Measurements from ENCODE around the gene SNAI3.

The SNAI3 gene

DNA sequence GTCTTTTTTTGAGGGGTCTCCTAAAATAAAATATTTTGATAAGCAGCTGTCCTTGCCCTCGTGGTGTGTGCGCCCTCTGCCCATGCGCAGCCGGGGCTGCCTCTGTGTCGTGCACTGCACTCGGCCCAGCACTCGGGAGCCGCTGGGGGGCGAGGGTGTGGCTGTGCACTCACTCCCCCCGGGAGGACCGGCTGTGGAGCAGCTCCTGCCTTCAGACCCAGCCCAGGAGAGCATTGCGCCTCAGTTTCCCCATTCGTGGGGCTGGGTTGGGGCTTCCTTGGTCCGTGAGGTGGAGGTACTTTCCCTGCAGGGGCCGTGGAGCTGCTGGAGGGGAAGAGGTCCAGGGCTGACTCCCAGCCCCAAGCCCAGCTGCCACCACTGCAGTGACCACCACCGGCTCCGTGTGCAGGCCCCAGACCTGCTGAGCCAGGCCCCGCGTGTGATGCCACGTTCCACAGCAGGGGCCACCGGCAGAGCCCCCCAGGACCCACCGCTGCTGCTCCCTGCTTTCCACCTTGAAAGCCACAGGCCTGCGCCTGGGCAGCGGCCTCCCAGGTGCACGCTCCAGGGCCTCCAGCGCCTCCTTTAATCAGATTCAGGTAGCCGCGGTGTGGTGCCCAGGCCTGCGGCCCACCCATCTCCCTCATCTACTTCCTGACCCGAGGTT is 54.3 kb downstream of the SNAI3 start:
- DNase-seq = no peak

DNA sequence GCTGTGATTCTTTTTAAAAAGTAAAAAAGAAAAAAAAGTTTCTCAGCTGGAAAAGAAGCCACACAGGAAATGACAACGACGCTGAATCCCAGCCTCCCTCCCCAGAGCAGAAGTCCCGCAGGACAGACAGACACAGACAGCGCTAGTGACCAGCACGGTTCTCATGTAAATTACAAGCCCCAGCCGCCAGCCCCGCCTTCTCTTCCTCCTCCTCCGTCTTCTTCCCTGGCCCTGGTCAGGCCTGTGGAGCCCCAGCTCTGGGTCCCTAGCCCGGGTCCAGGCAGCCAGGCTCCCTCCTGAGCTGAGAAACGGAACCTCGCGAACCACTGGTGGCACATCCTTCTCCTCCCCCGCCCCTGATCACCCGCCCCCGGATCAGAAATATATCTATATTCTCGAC is 54.9 kb downstream of the SNAI3 start:
- no peak for DNase-seq

DNA sequence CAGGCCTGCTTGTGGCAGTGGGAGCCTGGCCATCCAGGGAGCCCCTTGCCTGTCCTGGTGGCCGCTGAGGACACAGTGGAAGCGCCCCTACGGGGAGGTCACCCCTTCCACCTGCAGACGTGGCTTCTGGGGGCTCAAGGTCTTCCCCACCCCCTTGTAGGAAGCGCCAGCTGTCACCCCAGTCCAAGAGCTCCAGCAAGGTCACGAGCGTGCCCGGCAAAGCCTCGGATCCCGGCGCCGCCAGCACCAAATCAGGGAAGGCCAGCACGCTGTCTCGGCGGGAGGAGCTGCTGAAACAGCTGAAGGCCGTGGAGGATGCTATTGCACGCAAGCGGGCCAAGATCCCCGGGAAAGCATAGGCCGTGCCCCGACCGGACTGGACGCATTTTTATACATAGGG is 55.4 kb downstream of the SNAI3 start:
- DNase-seq = no peak

DNA sequence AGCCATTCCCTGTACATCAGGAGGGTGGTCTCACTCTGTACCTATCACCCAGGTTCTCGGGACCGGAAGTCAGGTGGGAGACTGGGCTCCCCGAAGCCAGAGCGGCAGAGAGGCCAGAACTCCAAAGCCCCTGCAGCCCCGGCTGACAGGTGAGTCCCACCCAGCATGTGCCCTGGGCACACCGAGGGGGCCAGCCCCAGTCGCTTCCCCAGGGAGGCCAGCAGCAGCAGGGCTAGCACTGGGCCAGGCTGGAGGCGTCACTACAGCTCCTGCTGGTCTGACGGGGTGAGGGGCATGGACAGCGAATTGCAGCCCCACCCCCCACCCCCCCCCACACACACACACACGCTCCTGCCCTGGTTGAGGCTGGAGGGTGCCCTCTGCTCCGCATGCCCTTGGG is 55.9 kb downstream of the SNAI3 start:
- DNase-seq = no peak

DNA sequence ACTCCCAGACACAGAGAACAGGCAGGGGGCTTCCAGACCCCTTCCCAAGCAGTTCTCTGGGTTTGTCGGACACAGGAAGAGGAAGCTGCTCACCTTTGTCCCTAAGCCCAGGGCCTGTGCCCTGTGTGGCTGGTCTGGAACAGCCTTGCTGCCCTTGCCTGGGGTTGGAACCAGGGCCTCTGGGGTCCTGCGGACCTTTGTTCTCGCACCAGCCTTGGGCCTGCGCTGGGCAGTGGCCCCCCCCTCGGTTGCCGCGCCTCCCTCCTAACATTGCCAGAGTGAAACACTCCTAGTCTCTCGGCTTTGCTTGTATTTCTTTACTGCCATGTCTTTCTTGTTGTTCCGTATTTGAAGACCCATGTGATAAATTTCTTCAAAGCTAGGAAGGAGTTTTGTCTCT is 56.5 kb downstream of the SNAI3 start:
- DNase-seq = no peak

DNA sequence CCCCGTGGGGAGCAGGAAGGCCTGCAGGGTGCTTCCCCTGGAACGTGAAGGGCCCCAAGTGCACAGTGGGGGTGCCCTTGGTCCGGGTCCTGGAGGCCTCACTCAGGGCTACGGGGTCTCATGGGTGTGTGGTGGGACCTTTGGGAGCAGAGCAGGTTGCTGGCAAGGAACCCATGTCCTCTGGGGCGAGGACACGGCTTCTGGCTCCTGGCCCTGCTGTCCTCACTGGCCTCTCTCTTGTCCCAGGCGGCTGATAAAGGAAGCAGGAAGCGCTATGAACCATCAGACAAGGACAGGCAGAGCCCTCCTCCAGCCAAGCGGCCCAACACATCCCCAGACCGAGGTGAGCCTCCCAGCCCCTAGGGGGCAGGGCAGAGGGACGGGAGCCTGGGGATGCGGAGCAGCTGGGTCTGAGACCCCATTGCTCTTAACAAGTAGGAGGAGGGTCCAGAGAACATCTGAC is 57.8 kb downstream of the SNAI3 start:
- no peak for DNase-seq

Data from midbrain (tissue), 1 donor.